HepG2 (cell line): Measurements from ENCODE around the gene PDLIM7. TPM values are rescaled to one million over a fixed set of nuclear protein-coding genes. Genes with fewer than 3 reads are reported as not detected.

Experiments used
- ADNP ChIP-seq: sonication (generic); formaldehyde crosslinking; IDR thresholded peaks from 2 replicates; pipeline ENCODE4 v1.4.0; 2020; ENCODE audit warnings: missing genetic modification reagents
- ARID5B ChIP-seq: IDR thresholded peaks from 2 replicates; pipeline ENCODE4 v1.4.0; 2020; ENCODE audit warnings: mild to moderate bottlenecking, missing genetic modification reagents
- HNF1B ChIP-seq: sonication (generic); formaldehyde crosslinking; IDR thresholded peaks from 2 replicates; pipeline ENCODE4 v1.5.1; 2020; ENCODE audit warnings: mild to moderate bottlenecking, moderate library complexity, missing genetic modification reagents
- NKX3-1 ChIP-seq: sonication (generic); formaldehyde crosslinking; IDR thresholded peaks from 2 replicates; pipeline ENCODE4 v1.5.0; 2020; ENCODE audit warnings: missing genetic modification reagents
- ZMYM2 ChIP-seq: sonication (generic); formaldehyde crosslinking; IDR thresholded peaks from 2 replicates; pipeline ENCODE4 v1.8.0; 2022; ENCODE audit warnings: mild to moderate bottlenecking, missing genetic modification reagents
- ZNF225 ChIP-seq: sonication (generic); formaldehyde crosslinking; IDR thresholded peaks from 2 replicates; pipeline ENCODE4 v1.4.0; 2020; ENCODE audit warnings: mild to moderate bottlenecking, missing genetic modification reagents
- ZNF280D ChIP-seq: sonication (generic); formaldehyde crosslinking; IDR thresholded peaks from 2 replicates; pipeline ENCODE4 v1.5.1; 2020; ENCODE audit warnings: mild to moderate bottlenecking, missing genetic modification reagents
- ZNF282 ChIP-seq: fragments of 450-650 bp; IDR thresholded peaks from 2 replicates; pipeline ENCODE4 v1.6.1; 2018; ENCODE audit not compliant: partially characterized antibody
- ZNF407 ChIP-seq: sonication (generic); formaldehyde crosslinking; IDR thresholded peaks from one replicate; pipeline ENCODE4 v1.5.1; 2020; ENCODE audit warnings: mild to moderate bottlenecking, missing genetic modification reagents; ENCODE audit errors: not compliant biosample characterization
- polyA plus RNA-seq, 8 experiments: library from polyadenylated mRNA; depleted of rRNA in 3 of 8; stranded (reverse) in 7 of 8; unstranded in 1 of 8; fragments of >200 nt; fragmentation: Illumina TruSeq in 4 of 8; extraction: Trizol in 4 of 8; gene quantifications; 2 replicates each; pipeline versions ENCODE4 v1.2.1 to v1.2.3, GENCODE V29; 2011 to 2016; ENCODE audit warnings: low read depth in 4 of 8, missing spikeins in 1 of 8, mixed read lengths in 1 of 8; ENCODE audit not compliant: insufficient read depth in 1 of 8
- total RNA-seq, 5 experiments: library from RNA; depleted of rRNA; stranded (reverse); fragments of >200 nt; fragmentation: Illumina TruSeq; extraction: Trizol; gene quantifications; 2 replicates each; pipeline ENCODE4 v1.2.3, GENCODE V29; 2016; ENCODE audit warnings: low read depth in 1 of 5

PDLIM7 gene
- total and polyA plus RNA-seq, 2 of the 13 experiments (the other 11 are each of a cell fraction or from before 2014, with no cell fraction given) = 21.1 to 31.3 TPM

GRCh38 chr5:177434942-177435738, 62.3 kb downstream of the PDLIM7 start (continued):
- TF ChIP-seq ZNF407 (CRISPR knock-in tag) (no peak), HNF1B (0 out of 2 replicates have a peak, but pooled peaks have one; percentile 33), ZNF225 (CRISPR knock-in tag) (no peak), NKX3-1 (CRISPR knock-in tag) (no peak), ZMYM2 (CRISPR knock-in tag) (no peak), ZNF280D (CRISPR knock-in tag) (no peak), ZNF282 (no peak), ARID5B (CRISPR knock-in tag) (peak; percentile 20; the same call in 1 of the 2 replicates), ADNP (no peak)
